Stomach (tissue), 9 donors: ENCODE measurements around the gene ERC2. TPM values are rescaled to one million over a fixed set of nuclear protein-coding genes. Genes with fewer than 3 reads are reported as not detected.

Experiments
- DNase-seq, 2 donors: peaks; one replicate each; pipeline versions ENCODE4 v3.0.0 to v3.0.0-alpha.2; 2013 to 2019
- H3K27ac ChIP-seq, 5 donors: fragments of 200-600 bp in 4 of 5; sonication (generic) in 4 of 5; one replicate each; pipeline ENCODE4 v1.5.1; 2013 to 2019; ENCODE audit warnings: mild to moderate bottlenecking in 1 of 5, moderate library complexity in 1 of 5
- H3K27me3 ChIP-seq, 3 donors: fragments of 200-600 bp; sonication (generic); one replicate each; pipeline ENCODE4 v1.5.1; 2017 to 2019; ENCODE audit warnings: mixed run types in 1 of 3
- H3K36me3 ChIP-seq, 4 donors: fragments of 200-600 bp; sonication (generic); 1 replicate in 3 of 4; 2 replicates in 1 of 4; pipeline ENCODE4 v1.5.1; 2016 to 2019
- H3K4me1 ChIP-seq, 4 donors: fragments of 200-600 bp; sonication (generic); one replicate each; pipeline ENCODE4 v1.5.1; 2016 to 2019
- H3K4me3 ChIP-seq, 4 donors: fragments of 200-600 bp; sonication (generic) in 3 of 4; one replicate each; pipeline ENCODE4 v1.5.1; 2016 to 2019; ENCODE audit warnings: mild to moderate bottlenecking in 1 of 4
- H3K9me3 ChIP-seq, 4 donors: fragments of 200-600 bp; sonication (generic); one replicate each; pipeline ENCODE4 v1.5.1; 2016 to 2019
- CTCF ChIP-seq, 7 experiments: fragments of 450-650 bp in 4 of 7; fragments of 200-600 bp in 3 of 7; sonication (generic) in 3 of 7; IDR thresholded peaks; one replicate each; pipeline ENCODE4 v1.5.1; 2016 to 2019; ENCODE audit warnings: antibody characterized with exemption in 7 of 7, control low read depth in 2 of 7, mild to moderate bottlenecking in 1 of 7
- EP300 ChIP-seq: sonication (generic); formaldehyde crosslinking; IDR thresholded peaks from one replicate; pipeline ENCODE4 v1.6.1; 2017; ENCODE audit warnings: antibody characterized with exemption
- POLR2A ChIP-seq, 4 donors: fragments of 450-650 bp; IDR thresholded peaks; one replicate each; pipeline ENCODE4 v1.6.1; 2016; ENCODE audit warnings: antibody characterized with exemption in 4 of 4, control low read depth in 2 of 4, mild to moderate bottlenecking in 1 of 4, moderate library complexity in 1 of 4
- POLR2AphosphoS5 ChIP-seq, 3 donors: sonication (generic); formaldehyde crosslinking; IDR thresholded peaks; one replicate each; pipeline ENCODE4 v1.6.1; 2016; ENCODE audit warnings: antibody characterized with exemption in 3 of 3
- WGBS, 5 donors: extraction: QIAGEN DNeasy Blood & Tissue Kit in 3 of 5; methylation state at CpG; one replicate each; pipeline versions ENCODE4 v1.1.5 to v1.1.7; 2013 to 2018; 5-methylcytosine and 5-hydroxymethylcytosine counted together
- intact Hi-C: fragments of 100-400 bp; cut with DNase I; formaldehyde crosslinking; loops from one replicate; pipeline ENCODE4 v1.15.1; 2023; ENCODE audit warnings: low total_unique reads
- polyA plus RNA-seq, 3 donors: library from polyadenylated mRNA; stranded (reverse); fragments of 200-250 nt; gene quantifications; one replicate each; pipeline ENCODE4 v1.2.3, GENCODE V29; 2013
- total RNA-seq, 5 donors: library from RNA; depleted of rRNA; stranded (reverse); fragments of >200 nt; gene quantifications; one replicate each; pipeline versions ENCODE4 v1.1.0 to v1.2.3, GENCODE V29; 2014 to 2016
- donor health status: healthy with polysubstance abuse.
- donor health status: Bipolar disorder and iron deficiency.
- donor health status: healthy.

Gene ERC2
- total and polyA plus RNA-seq, 8 donors = 0.43 to 3.1 (median 1.3) TPM; not detected in 2

GRCh38 chr3:56477646-56478045 is 9.4 kb upstream of the ERC2 start:
- no peak overlapping the region for H3K4me3 ChIP-seq
- no peaks in the 10 kb centered on the region for H3K4me1 ChIP-seq
- no peaks in the 10 kb centered on the region for H3K36me3 ChIP-seq
- no peak overlapping the region for H3K27ac ChIP-seq
- WGBS, 5 donors = 57 to 88% (median 76%) methylated on average over 3 of the region's 3 CpGs
- TF ChIP-seq POLR2A (IDR thresholded peaks at IDR 0.05) = no peak
- TF ChIP-seq CTCF (IDR thresholded peaks at IDR 0.05) = no peak
- TF ChIP-seq POLR2AphosphoS5 (IDR thresholded peaks at IDR 0.05) = no peak
- TF ChIP-seq EP300 = no peak
- intact Hi-C loops = no loop called here
- H3K9me3 ChIP-seq = no peaks in the 10 kb centered on the region
- H3K27me3 ChIP-seq = peaks cover 0 to 15% (median 0%) of the 10 kb centered on the region in 3 donors
- DNase-seq = no peak

GRCh38 chr3:56476771-56477170 is 8.5 kb upstream of the ERC2 start:
- H3K36me3 ChIP-seq = no peaks in the 10 kb centered on the region

GRCh38 chr3:56471771-56472170 is 3.5 kb upstream of the ERC2 start:
- no peaks in the 10 kb centered on the region for H3K36me3 ChIP-seq
- no peak for DNase-seq
- no peak overlapping the region for H3K4me3 ChIP-seq
- WGBS, 5 donors = 71 to 80% (median 76%) methylated on average over 3 of the region's 3 CpGs
- no peaks in the 10 kb centered on the region for H3K9me3 ChIP-seq
- H3K4me1 ChIP-seq = peaks cover 5 to 18% (median 16%) of the 10 kb centered on the region in 4 donors
- TF ChIP-seq EP300 (no peak), CTCF (IDR thresholded peaks at IDR 0.05) (no peak), POLR2AphosphoS5 (IDR thresholded peaks at IDR 0.05) (no peak), POLR2A (IDR thresholded peaks at IDR 0.05) (no peak)
- intact Hi-C loops = no loop called here
- peaks cover 0 to 46% (median 26%) of the 10 kb centered on the region in 3 donors for H3K27me3 ChIP-seq
- H3K27ac ChIP-seq = no peak overlapping the region

More at GRCh38 chr3:56476771-56477170, 8.5 kb upstream of the ERC2 start:
- H3K4me3 ChIP-seq = no peak overlapping the region
- intact Hi-C loops = no loop called here
- TF ChIP-seq POLR2A (IDR thresholded peaks at IDR 0.05) = no peak
- no peak for TF ChIP-seq CTCF (IDR thresholded peaks at IDR 0.05)
- no peak for TF ChIP-seq POLR2AphosphoS5 (IDR thresholded peaks at IDR 0.05)
- TF ChIP-seq EP300 = no peak
- no peak for DNase-seq
- no peak overlapping the region for H3K27ac ChIP-seq
- no peaks in the 10 kb centered on the region for H3K4me1 ChIP-seq
- no peaks in the 10 kb centered on the region for H3K9me3 ChIP-seq
- H3K27me3 ChIP-seq = peaks cover 0 to 23% (median 0%) of the 10 kb centered on the region in 3 donors
- 86 to 97% (median 94%) methylated on average over 1 of the region's 1 CpG for WGBS, 5 donors

GRCh38 chr3:56469141-56469540 is 874 bp upstream of the ERC2 start:
- H3K4me1 ChIP-seq = peaks cover 5 to 21% (median 17%) of the 10 kb centered on the region in 4 donors
- H3K4me3 ChIP-seq = no peak overlapping the region
- no peak overlapping the region for H3K27ac ChIP-seq
- peaks cover 0 to 60% (median 38%) of the 10 kb centered on the region in 3 donors for H3K27me3 ChIP-seq
- TF ChIP-seq POLR2A (IDR thresholded peaks at IDR 0.05) = no peak
- intact Hi-C loops = no loop called here
- DNase-seq = peak in 1 of 2 donors; percentile 4
- no peaks in the 10 kb centered on the region for H3K36me3 ChIP-seq
- no peaks in the 10 kb centered on the region for H3K9me3 ChIP-seq
- WGBS, 5 donors = 83 to 91% (median 91%) methylated on average over 3 of the region's 3 CpGs

GRCh38 chr3:56467801-56468183 is 475 bp downstream of the ERC2 start:
- TF ChIP-seq POLR2A (IDR thresholded peaks at IDR 0.05) = no peak
- no peak for TF ChIP-seq CTCF (IDR thresholded peaks at IDR 0.05)
- no peak for TF ChIP-seq EP300
- TF ChIP-seq POLR2AphosphoS5 (IDR thresholded peaks at IDR 0.05) = no peak
- WGBS, 5 donors = 0 to 3% (median 1%) methylated on average over 22 to 28 of the region's 28 CpGs
- DNase-seq = peak in 1 of 2 donors; percentile 36
- H3K9me3 ChIP-seq = no peaks in the 10 kb centered on the region
- peaks cover 0 to 53% (median 38%) of the 10 kb centered on the region in 3 donors for H3K27me3 ChIP-seq
- no peaks in the 10 kb centered on the region for H3K36me3 ChIP-seq
- H3K27ac ChIP-seq = no peak overlapping the region
- intact Hi-C loops = no loop called here
- peaks cover 5 to 21% (median 17%) of the 10 kb centered on the region in 4 donors for H3K4me1 ChIP-seq
- peak overlapping the region; percentile 54 to 62 (median 58) for H3K4me3 ChIP-seq
